CD4-positive, alpha-beta T cell treated with Interleukin-1 beta for 1 hour (primary cell): ENCODE data around the gene GTSE1.

Experiments used
- DNase-seq, 2 donors: peaks; one replicate each; pipeline ENCODE4 v3.0.0-alpha.2; 2020 to 2022

The GTSE1 gene

DNA sequence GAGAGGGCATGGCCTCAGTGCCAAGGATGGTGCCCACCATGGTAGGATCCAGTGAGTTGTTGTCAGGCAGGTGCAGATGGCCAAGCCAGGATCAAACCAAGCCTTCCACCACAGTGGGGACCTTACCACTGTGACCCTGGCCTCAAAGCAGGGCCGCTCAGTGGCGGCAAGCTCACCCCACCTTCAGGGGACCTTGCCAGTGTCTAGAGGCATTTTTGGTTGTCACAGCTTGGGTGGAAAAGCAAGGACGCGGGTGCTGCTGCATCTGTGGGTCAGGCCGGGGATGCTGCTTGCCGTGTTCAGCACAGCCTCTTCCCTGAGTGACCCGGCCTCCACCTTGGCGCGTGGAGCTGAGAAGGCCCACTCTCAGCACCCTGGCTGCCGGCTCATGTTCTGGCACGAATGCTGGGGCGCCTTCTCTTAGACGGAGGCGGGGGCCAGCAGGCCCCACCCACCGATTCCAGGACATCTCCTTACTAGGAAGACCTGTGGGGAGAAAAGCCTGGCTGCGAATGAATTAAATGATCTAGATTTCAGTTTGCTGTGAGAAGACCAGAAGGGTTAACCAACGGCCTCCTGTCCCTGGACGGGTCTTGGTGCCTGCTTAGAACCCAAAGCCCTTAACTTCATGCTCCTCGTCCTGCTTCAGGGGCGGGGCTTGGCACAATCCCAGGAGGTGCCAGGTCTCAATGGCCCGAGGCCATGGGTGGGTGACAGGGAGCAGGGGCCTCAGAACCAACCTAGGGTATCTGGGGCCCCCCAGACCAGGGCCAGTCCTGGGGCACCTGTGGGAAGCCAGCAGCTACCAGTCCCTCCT is 57.7 kb downstream of the GTSE1 start:
- DNase-seq, result no peak

- DNase-seq, result no peak
Observed at GRCh38 chr22:46354993-46355305, 58.3 kb downstream of the GTSE1 start.

DNA sequence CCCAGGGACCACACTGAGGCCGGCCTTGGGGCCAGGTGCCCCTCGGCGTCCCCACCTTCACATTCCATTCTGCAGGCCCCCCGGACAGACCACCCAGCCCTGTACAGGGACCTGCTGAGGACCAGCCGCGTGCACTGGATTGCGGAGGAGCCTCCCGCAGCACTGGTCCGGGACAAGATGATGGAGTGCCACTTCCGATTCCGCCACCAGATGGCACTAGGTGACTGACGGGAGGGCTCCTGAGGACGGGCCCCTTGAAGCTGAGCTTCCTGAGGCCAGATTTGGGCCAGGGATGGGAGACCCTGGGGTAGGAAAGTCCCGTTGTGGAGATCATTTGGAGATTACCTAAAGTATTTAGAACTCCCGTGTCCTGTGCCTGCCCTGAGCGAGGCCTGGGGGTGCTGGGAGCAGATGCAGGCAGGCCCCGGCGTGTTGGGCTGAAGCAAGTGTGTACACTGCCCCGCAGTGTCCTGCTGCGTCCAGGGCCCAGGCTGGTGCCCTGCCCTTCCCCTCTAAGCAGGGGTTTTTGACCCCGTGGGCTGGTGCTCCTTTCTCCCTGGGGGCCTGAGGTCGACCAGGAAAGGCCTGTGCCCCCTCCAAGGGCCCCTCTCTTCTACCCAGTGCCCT is 58.8 kb downstream of the GTSE1 start:
- peak; percentile 41 to 56 for DNase-seq

- no peak for DNase-seq
Observed at GRCh38 chr22:46355996-46356471, 59.4 kb downstream of the GTSE1 start.

GRCh38 chr22:46356496-46357480 is 60.1 kb downstream of the GTSE1 start:
- no peak for DNase-seq

- no peak for DNase-seq
Observed at GRCh38 chr22:46357711-46358520, 61.2 kb downstream of the GTSE1 start.

DNA sequence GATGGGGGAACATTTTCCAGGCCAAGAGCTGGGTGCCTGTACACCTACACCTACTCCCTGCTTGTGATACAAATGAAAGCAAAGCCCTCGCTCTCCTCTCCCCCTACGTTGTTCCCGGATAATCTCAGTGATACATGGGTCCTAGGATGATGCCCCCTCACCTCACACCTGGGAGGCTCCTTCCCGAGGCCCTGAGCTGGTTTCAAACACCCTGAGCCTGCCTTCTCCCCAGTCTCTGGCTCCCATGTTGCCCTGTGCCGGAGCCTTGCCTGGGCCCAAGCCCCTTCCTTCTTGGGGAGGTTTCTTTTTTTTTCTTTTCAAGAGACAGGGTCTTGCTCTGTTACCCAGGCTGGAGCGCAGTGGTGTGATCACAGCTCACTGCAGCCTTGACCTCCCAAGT is 62.1 kb downstream of the GTSE1 start:
- DNase-seq, result no peak

DNA sequence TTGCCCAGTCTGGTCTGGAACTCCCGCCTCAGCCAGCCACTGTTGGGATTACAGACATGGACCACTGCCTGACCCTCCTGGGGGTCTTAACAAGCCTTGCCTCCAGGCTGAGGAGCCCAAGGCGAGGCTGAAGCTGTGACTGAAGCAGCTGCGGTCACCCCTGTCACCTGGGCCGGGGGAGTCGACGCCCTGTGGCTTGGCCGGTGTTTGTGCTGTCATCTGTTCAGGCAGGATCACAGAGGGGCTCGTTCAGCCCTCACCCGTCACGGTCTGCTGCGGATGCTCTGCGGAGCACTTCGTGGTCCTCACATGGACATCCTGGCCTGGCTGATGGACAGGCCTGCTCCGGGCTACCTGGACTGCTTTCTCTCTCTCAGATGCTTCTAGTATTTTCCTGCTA is 62.7 kb downstream of the GTSE1 start:
- no peak for DNase-seq

- no peak for DNase-seq
Observed at GRCh38 chr22:46360097-46360496, 63.4 kb downstream of the GTSE1 start.

DNA sequence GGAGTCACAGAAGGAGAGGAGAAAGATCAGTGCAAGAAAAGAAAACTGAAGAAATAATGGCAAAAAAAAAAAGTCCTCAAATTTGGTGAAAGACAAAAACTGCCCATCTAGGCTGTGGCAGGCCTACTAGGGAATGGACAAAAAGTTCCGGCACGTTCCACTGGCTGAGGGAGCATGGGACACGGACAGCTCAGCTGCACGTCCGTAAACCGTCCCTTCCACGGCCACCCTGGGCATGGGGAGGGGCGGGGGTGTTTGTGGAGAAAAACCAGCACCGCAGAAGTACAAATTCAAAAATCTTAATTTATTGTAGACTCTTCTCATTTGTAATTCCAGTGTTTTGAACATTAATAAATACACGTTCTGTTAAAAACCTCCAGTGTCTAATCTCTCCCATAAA is 64.2 kb downstream of the GTSE1 start:
- DNase-seq, result no peak

DNA sequence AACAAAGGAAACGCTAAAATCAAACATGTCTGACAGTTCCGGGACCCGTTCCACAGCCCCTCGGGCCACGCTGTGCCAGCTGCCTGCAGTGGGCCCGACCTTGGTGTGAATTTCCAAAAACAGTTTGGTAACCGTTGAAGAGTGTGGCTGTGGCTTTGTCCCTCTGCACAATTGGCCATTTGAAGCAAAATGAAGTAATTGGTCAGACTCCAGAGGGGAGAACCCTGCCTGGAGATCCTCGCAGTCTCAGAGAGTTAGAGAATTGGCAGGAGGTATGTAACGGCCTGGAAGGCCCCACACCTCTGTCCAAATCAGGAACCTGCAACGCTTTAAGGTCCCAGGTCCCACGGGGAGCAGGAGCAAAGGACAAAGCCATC is 65.1 kb downstream of the GTSE1 start:
- no peak for DNase-seq

DNA sequence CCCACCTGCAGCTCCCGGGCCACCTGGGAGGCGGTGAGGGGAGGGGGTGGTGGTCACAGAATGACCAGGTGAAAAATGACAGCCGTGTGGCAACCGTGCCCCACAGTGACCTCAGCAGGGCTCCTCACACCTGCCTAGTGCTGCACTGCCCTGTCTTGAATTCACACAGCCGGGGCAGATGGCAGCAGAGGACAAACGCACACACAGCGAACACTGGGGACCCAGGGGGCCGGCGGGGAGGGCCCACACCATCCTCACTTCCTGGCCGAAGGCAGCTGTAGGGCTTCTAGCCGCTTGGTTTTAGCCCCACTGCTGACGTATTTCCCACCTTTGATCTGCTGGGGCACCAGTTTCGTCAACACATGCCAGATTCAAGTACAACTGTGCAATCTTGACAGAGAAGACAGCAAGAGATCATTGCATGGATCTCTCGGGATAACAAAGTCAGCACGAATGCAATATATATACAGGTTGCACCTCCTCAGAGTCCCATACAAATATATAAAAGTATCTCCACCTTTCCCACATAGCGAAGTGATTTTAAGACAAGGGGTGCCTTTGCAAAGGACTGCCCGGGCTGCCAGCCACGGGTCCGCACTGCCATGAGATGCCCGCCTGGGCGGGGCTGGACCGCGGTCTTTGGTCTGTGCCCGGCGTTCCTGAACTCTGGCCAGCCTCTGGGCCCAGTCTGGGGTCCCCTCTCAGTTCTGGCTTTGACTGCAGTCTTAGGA is 65.7 kb downstream of the GTSE1 start:
- no peak for DNase-seq

- DNase-seq, result no peak
Observed at GRCh38 chr22:46362934-46363515, 66.4 kb downstream of the GTSE1 start.

DNA sequence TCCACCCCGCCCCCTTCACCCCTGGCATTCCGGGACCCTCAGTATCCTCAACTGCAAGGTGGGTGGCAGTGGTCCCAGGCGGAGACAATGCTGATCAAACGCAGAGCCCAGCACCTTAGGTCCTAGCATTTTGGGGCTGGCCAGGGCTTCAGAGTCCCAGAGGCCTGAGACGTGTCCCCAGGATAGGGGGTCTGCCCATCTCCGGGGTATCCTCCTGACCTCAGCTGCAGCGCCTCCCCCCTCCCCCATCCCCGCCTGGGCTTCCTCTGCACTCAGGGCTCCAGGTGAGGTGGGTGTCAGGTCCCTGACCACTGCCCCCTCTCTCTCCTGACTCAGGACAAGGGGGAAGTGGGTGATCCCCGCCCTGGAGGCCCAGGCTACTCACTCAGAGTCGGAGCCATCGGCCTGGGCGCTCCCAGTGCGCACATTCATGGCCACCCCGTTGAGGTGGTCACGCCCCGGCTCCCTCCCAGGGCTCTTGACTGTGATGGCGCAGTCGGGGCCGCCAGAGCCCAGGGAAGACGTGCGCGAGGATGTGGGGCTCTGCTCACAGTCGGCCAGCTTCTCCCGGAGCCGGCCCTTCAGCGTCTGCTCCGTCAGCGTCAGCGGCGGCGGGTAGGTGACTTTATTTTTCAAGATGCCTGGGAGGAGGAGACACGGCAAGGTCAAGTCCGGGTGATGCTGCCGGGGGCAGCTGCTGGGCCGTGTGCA is 67.1 kb downstream of the GTSE1 start:
- no peak for DNase-seq

DNA sequence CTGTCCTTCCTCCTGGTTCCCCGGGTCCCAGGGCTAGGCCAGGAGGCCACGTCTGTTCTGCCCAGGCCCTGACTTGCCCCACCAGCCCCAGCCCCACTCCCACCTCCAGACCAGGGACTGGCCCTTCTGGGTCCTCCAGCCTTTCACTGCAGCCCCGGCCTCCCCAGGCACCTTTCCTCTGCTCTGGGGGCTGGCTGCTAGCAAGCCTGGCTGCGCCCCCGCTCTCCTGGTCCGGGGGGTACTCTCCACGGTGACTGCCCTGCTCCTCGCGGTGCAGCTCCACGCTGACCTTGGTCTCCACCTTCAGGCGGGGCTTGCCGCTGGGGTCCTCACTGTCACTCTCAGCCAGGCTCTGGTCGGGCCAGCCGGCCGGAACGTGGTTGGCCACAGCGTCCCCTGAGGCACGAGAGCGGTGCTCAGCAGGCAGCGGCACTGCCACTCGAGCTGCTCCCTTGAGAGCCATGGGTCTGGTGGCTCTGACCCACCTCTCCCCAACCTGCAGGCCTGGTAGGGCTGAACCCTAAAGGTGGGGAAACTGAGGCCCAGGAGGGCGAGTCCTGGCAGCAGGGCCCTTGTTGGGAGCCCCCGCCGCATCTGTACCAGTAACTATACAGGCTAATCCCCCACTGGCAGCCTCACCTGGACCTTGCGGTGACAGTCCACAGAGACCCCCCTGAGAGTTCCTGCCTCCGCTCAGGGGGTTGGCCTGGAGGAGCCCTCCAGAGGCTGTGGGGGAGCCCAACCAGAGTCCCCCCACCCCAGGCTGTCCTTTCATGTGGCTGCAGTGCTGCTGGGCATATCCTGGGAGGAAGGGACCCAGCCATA is 67.9 kb downstream of the GTSE1 start:
- DNase-seq, result no peak

- DNase-seq, result no peak
Observed at GRCh38 chr22:46365166-46365624, 68.5 kb downstream of the GTSE1 start.

DNA sequence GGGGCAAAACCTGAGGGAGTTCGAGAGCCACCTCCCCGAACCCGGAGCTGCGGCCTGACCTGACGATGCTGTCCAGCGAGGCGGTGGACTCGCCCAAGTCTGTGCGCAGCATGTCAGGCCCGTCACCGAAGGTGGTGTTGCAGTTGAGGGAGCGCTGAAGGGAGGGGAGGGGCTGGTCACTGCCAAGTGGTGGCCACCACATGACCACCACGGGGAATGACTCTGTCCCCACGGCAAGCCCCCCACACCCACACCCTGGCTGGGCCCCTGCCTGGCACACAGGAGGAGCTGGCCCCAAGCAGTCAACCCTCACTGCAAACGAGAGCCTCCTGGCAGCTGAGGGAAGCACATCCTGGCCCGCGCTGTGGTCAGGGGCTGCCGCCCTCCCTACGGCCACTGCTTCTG is 69.7 kb downstream of the GTSE1 start:
- no peak for DNase-seq

DNA sequence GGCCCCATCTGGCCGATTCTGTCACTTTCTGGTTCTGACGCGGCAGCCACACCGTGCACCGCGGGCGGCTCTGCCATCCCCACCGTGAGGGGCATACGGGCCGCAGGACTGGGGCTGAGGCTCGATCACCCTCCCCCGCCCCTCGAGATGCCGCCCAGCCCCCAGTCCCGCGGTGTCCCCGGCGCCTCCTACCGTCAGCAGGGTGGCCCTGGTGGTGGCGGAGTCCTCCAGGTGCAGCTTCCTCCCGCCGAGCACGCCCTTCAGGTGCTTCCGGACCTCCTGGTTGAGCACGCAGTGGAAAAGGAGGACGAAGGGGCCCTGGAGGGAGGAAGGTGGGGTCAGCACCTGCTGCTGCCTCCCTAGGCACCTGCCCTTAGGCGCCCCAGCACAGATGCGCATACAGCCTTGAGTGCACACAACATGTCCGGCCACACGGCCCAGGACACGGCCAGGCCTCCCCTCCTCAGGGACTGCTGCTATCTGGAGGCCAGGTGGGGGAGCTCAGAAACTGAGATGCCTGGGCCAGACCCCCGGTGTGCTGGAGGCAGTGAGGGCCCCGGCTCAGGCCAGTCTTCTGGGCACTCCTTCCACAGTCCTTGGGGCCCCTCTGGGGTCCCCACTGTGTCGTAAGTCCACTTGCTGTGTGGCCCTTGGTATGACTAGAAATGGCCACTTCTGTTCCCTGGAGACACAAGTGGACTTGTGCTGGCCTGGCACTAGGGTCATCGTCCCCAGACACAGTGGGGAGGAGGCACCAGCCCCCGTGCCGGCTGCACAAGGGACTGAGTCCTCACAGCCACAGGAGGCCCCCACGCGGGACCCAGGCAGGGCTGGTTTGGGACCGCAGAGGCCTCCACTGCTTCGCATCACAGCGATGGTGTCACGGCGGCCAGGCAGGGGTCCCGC is 70.4 kb downstream of the GTSE1 start:
- DNase-seq, result no peak
